WTC11 (cell line): Measurements from ENCODE around the gene MAGI2.

ENCODE experiments used
- CTCF ChIP-seq: fragments of 200-600 bp; IDR thresholded peaks from 2 replicates; pipeline ENCODE4 v1.8.0; 2022; ENCODE audit warnings: antibody characterized with exemption
- MAX ChIP-seq: sonication (generic); formaldehyde crosslinking; IDR thresholded peaks from 2 replicates; pipeline ENCODE4 v1.8.0; 2022; ENCODE audit warnings: mild to moderate bottlenecking, missing genetic modification reagents
- TCF7 ChIP-seq: sonication (generic); formaldehyde crosslinking; IDR thresholded peaks from 2 replicates; pipeline ENCODE4 v1.8.0; 2022; ENCODE audit warnings: mild to moderate bottlenecking, low read depth, missing genetic modification reagents, moderate library complexity
- ZNF121 ChIP-seq: sonication (generic); formaldehyde crosslinking; IDR thresholded peaks from 2 replicates; pipeline ENCODE4 v1.8.0; 2023; ENCODE audit warnings: missing genetic modification reagents

- TF ChIP-seq CTCF (no peak), MAX (CRISPR knock-in tag) (no peak), TCF7 (CRISPR knock-in tag) (no peak), ZNF121 (CRISPR knock-in tag) (no peak)
These were observed 589.1 kb downstream of the MAGI2 start for GRCh38 chr7:78864339-78864738.
